Activated gamma-delta T cell treated with Interleukin-2 at 50 U/mL for 16 hours (primary cell): ENCODE measurements around the gene TRAF3IP1.
"Not testable (repeated sequence)": the region's sequence is repeated elsewhere in the genome, so short reads cannot be mapped to it uniquely, and the experiment has no call there.

Experiments
- DNase-seq: peaks from one replicate; pipeline ENCODE4 v3.0.0-alpha.2; 2020

TRAF3IP1 gene

DNA sequence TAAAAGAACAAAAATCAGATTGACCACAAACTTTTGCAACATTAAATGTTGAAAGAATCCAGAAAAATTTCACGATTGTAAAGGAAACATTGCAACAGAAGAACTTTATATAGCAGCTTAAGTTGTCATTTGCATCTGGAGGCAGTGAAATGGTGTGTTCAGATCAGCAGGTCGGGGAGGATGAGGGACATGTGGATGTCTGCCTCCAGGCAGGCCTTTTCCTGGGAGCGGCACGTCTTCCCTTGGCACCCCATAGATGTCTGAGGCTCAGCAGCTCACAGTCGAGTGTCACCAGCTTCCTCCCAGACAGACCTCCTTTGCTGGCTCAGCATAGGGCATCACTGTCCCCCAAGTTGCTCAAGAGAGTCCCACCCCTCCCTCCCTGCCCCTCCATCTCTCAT lies 62.1 kb downstream of the TRAF3IP1 start:
- no peak for DNase-seq

DNA sequence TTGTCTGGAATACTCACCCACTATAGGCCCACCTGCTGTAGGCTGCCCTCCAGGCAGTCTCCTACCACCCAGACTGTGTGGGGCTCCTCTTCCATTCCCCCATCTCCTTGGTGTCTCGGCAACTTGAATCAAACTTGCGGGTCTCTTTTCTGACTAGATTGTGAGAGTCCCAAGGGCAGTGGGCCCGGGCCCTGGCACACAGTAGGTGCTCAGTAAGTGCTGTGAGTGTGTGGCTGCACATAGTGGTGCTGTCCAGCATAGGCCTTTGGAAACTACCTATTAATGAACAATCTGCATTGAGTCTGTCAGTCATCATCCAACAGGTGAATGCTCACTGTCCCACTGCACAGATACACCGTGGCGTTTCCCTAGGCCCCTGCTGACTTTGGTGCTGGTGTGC lies 62.8 kb downstream of the TRAF3IP1 start:
- DNase-seq: no peak

DNA sequence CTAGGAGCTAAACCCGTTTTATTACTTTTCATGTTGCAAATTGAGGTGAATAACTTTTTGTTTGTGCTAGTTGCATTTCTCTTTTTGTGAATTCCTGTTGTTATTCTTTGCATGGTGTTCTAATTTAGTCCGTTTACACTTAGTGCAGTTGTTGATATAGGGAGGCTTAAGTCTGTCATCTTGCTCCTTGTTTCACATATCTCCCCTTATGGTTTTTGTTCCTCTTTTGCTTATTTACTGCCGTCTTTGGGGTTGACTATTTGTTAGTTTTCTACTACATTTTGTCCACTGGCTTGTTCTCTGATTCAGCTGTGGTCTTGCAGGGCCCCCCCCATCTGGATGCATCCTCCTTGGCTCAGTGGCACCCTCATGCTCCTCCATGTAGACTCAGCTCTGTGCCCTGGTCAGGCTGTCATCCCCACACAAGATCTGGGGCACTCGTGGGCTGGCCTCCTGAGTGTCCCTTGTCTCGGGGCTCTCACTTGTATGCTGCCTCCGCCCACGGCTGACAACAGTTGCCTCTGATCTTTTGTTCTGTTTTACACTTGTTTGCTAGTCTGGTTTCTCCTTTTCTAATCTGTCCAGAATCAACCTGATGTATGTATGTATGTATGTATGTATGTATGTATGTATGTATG lies 63.5 kb downstream of the TRAF3IP1 start:
- no peak for DNase-seq

GRCh38 chr2:238387332-238387731 lies 67.0 kb downstream of the TRAF3IP1 start:
- DNase-seq: no peak

DNA sequence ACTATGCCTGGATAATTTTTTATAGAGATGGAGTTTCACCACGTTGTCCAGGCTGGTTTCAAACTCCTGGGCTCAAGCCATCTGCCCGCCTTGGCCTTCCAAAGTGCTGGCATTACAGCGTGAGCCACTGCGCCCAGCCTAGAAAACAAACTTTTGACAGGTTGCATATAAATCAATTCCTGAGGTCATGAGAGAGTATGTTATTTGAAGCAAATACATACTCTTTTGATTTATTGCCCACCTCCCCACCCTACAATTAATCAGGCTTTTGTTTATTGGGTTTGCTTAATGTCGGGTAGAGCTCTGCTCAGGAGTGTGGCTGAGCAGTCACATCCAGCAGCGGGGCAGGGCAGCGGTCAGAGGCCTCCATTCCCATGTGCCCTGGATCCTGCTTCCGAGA lies 68.5 kb downstream of the TRAF3IP1 start:
- DNase-seq: no peak

DNA sequence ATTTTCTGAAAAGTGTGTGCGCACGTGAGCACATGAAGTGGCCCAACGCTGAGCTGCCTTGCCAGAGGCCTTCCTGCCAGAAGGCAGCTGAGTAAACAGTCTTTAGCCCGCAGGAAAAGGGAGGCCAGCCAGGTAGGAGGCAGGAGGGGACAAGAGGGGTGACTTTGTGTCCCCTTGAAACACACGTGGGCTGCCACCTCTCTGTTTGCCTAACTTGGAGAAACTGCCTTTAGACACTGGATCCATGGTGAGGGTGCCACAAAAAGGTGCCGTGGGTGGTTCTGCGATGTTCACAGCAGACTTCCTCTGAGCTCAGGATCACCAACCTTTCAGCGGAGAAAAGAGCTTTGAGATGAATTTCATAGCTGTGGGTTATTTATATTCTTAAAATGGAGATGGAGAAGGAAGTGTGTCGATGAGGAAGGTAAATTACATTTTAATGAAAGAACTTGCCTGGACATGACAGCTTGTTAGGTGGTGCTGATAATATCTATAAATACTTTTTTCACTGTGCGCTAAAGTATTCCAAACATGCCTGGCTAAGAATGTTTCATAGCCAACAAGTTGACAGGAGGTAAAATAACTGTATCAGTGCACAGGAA lies 69.8 kb downstream of the TRAF3IP1 start:
- no peak for DNase-seq

DNA sequence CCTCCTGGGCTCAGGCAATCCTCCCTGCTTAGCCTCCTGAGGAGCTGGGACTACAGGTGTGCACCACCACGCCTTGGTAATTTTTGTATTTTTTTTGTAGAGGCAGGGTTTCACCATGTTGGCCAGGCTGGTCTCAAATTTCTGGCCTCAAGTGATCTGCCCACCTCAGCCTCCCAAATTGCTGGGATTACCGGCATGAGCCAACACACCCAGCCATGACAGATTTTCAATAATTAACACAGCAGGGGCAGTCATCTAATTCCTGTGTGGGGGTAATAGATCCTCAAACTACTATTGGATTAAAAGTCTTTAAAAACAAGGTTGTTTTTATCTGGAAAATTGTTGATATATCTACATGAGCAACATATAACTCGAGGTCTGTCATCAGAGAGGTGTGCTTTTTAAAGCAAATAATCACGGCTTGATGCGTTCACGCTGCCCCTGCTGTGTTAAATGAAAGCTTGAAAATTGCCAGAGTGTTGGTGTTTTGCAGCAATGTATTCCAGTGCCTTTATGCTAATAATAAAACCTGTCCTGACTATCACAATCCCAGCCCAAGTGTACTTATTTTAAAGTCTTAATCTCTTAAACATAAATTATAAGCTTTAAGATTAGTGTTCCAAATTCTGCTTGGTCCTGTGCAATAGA lies 70.8 kb downstream of the TRAF3IP1 start:
- no peak for DNase-seq

DNA sequence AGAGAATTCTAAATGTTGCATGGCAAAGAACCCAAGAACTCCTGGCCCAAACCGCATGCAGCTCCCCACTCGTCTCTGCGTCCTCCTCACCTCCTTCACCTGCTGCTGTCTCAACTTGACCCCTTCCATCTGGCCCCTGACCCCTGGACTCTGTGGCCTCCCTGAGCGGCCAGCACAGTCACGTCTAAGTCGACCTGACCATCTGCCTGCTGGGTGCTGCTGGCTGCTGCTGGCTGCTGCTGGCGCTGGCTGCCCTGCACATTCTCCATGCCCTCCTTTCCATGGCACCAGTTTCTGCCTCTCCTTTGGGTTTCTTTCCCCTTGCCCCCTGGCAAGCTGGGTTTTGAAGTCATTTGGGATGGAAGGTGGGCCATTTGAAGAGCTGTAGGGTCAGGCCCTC lies 76.3 kb downstream of the TRAF3IP1 start:
- no peak for DNase-seq

DNA sequence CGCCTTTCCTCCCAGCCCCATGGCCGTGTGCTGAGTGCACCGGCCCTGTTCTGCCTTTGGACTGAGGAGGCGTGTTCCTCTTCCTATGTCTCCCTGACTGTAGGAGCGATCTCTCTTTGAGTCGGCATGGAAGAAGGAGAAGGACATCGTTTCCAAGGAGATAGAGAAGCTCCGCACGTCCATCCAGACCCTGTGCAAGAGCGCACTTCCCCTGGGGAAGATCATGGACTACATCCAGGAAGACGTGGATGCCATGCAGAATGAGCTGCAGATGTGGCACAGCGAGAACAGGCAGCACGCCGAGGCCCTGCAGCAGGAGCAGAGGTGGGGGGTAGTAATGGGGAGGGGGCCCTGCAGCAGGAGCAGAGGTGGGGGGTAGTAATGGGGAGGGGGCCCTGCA lies 77.0 kb downstream of the TRAF3IP1 start:
- no peak for DNase-seq

GRCh38 chr2:238398577-238398976 lies 78.3 kb downstream of the TRAF3IP1 start:
- DNase-seq: no peak

DNA sequence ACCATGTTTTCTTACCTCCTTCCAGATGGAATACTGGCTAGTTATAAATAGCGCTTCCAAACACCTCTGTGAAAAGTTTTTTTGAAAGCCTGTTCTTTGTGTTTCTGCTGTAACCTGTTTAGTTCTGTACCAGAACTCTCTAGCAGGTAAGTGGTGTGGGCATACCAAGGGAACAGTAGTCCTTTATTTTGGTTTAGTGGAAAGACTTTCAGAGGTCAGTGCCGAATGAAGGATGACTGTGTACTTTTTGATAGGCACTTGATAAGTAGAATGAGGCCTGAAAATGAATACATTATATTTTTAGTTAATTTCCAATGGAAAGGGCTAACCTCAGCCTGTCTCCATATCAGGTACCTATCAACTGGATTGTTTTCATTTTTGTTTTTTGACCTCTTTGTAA lies 78.8 kb downstream of the TRAF3IP1 start:
- DNase-seq: no peak

GRCh38 chr2:238401551-238401950 lies 81.2 kb downstream of the TRAF3IP1 start:
- DNase-seq: no peak

DNA sequence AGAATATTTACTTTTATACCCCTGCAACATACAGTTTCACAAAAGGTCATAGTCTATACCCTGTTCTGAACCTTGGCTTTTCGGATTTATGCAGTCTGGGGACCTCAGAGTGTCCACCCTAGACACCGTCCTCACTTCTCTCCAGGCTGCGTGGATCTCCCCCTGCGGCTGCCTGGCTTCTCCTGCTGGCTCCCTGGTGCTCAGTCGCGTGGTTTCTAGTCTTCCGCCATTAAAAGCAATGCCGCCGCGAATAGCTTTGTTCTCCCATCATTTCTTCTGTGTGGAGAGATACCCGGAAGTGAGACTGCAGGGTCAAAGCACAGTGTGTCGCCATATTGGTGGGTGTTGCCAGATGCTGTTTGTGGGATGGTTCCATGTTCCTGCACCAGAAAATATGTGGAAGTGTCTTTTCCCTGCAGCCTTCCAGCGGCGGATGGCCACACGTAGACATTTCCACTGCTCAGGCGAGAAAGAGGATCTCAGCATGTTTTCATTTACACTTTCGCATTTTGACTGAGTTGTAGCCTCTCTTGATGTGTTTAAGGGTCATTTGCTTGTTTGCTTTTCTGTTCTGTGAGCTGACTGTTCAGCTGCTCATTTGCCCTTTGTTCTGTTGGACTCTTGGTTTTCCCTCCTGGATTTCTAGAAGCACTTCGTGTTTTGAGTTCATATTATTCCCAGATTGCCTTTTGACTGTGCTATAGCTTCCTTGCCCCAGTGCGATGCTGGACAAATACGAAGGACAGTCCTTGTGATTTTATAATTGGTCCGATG lies 83.5 kb downstream of the TRAF3IP1 start:
- DNase-seq: no peak

GRCh38 chr2:238404406-238405216 lies 84.3 kb downstream of the TRAF3IP1 start:
- no peak for DNase-seq

GRCh38 chr2:238405217-238405555 lies 84.9 kb downstream of the TRAF3IP1 start:
- not testable (repeated sequence) for DNase-seq

GRCh38 chr2:238406221-238406997 lies 86.1 kb downstream of the TRAF3IP1 start:
- DNase-seq: no peak

DNA sequence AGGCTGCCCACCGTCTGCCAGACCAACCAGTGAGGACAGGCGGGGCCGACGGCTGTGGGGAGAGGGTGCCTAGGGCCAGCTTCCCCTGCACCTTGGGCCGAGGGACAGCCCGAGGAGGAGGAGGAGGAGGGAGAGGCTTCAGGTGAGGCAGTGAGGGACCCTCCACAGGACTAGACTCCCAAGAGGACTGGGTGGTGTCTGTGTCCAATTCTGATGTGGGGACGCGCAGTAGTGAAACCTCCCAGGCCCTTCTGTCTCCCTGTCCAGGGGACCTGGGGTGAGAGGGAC lies 86.6 kb downstream of the TRAF3IP1 start:
- no peak for DNase-seq

DNA sequence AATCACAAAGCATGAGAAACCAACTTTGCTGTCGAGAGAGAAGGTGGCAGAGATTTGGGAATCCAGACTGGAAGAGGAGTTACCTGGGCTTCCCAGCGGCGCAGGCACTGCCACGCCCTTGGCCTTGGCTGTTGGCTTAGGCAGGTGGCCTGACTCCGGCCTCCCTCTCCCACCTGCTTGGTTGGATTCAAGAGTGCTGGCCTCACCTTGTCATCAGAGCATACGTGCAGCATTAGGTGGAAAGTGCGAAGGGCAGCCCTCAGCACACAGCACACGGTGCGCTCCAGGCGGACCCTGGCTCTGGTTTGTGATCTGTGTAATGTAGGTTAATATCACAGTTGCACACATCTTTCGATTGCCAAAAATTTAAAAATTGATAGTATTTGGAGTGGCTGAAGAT lies 87.2 kb downstream of the TRAF3IP1 start:
- no peak for DNase-seq

DNA sequence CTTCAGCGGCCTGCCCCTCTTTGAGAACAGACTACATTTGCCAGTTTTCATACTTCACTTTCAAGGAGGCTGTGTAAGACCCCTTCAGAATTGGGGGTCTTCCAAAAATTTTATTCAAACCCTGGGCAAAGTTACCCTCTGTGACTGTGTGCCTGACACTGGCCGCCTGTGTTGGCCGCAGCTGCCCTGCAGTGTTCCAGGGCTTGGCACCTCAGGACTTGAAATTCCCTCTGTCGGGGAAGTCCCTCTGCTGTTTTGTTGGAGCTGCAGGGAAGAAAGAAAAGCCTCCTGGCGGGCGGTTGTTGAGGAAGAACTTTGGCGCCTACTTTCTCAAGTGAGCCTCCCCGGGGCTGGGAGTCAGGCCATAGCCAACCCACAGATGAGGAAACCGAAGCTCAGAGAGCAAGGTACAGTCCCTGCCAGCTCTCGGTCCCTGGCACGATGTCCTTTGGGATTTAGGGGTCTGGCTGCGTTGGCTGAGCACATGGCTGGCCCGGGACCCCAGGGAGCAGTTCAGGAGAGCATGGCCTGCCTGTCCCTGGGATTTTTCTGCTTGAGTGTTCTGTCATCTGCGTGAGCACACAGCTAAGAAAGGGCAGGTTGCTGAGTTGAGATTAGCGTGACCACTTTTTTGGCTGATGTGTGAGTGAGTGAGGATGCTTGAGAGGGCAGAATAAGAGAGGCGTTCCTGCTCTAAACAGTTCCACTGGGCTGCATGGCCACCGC lies 88.5 kb downstream of the TRAF3IP1 start:
- no peak for DNase-seq

GRCh38 chr2:238409341-238410199 lies 89.3 kb downstream of the TRAF3IP1 start:
- DNase-seq: no peak
